COR-L47 (cell line): ENCODE data around the gene RWDD4.

Experiments used
- DNase-seq: peaks from one replicate; lab custom pipeline; 2025; lab: John Stamatoyannopoulos, UW

The RWDD4 gene

DNA sequence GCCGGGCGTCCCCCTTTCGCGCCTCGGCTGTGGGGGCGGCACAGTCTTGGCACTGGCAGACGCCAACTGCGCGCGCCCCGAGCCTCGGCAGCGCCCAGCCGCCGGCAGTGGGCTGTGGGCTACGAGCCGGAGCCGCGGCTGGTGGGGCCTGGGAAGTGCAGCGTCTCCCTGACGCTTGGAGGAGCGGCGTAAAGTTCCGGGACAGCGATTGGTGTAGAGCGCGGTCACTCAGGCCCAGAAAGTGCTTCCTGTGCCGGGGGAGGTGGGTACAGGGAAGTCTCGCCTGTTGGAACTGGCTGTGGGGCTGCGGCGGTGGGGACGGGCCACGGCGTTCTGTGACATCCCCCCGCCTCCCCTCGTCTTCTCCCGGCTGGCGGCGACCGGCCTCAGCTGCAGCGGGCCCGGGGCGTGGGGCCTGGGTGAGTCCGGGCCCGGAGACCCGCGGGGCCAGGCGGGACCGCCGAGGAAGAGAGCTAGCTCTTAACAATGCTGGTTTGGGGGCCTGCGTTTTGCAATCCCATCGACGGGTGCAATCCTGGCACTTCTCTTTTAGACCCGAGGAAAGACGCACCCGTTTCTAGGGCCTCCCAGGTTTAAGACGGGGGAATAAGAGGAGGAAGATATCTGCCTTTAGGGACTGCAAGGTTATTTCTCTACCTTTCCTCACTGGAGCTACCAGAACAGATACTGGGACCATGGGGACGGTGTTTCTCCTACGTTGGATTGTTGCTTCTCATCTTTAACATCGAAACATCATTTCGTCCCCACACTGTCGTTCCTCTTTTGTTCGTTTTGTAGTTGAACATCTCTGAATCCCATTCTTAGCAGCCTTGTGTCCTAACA lies at the start of gene RWDD4, which contains the start of gene TRAPPC11:
RWDD4 (minus strand) TSS at position 157 of the 843 bp plus-strand sequence. CDS start 233 bp downstream, outside the sequence.
TRAPPC11 (plus strand) TSS at position 265 of the 843 bp plus-strand sequence. CDS start 4,575 bp downstream, outside the sequence.
- DNase-seq: peak; percentile 96

DNA sequence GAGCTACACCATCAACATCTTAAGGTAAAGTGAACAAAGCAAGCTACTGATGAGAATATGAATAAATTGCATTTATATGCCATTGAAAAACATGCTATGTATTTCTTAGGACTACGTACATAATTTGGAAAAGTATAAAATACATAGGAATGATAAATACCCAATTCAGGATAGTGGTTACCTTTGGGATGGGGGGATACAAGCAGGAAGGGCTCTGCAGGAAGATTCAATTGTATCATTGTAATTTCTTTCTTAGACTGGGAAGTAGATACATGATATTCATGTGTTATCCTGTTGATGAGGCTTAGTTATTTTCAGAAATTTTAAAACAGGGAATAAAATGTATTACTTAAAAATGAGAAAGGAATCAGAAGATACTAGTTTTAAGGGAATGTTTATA lies 43.5 kb upstream of the RWDD4 start:
- DNase-seq: no peak

DNA sequence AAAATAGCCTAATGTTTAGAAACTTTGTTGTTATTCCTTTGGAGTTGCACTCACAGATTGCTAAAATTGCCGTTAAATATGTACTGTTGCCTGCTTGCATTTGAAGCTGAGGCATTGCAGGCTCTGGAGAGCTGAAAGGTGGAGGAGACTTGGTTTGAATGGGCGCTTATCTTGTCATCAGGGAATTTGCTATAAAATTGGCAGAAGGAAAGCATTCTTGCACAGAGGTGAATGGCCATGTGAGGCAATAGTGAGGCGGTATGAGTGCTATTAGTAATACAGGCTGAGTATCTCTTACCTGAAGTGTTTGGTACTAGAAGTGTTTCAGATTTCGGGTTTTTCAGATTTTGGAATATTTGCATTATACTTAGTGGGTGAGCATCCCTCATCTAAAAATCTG lies 41.4 kb upstream of the RWDD4 start:
- DNase-seq: no peak

GRCh38 chr4:183698909-183699308 lies 39.9 kb upstream of the RWDD4 start:
- DNase-seq: no peak

DNA sequence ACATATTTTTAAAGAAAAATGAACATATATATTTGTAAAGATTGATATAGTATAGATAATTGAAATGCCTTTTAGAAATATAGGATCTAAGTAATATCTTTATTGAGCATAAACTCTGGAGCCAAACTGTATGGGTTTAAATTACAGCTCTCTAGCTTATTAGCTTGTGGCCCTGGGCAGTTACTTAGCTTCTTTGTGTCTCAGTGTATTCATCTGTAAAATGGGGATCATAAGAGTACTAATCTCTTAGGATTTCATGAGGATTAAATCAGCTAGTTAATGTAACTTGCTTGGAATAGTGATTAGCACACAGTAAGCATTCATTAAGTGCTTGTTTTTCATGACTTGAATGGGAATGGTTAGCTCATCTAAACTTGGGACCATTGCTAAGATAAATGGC lies 32.9 kb upstream of the RWDD4 start:
- DNase-seq: no peak

GRCh38 chr4:183691006-183691405 lies 32.0 kb upstream of the RWDD4 start:
- DNase-seq: no peak

- DNase-seq: no peak
These were observed 29.2 kb upstream of the RWDD4 start for GRCh38 chr4:183688216-183688615.

GRCh38 chr4:183686461-183686860 lies 27.5 kb upstream of the RWDD4 start:
- no peak for DNase-seq

GRCh38 chr4:183681119-183681518 lies 22.1 kb upstream of the RWDD4 start:
- no peak for DNase-seq

- no peak for DNase-seq
These were observed 16.6 kb upstream of the RWDD4 start for GRCh38 chr4:183675625-183676024.

GRCh38 chr4:183674153-183674552 lies 15.2 kb upstream of the RWDD4 start:
- no peak for DNase-seq

- DNase-seq: no peak
These were observed 12.1 kb upstream of the RWDD4 start for GRCh38 chr4:183670960-183671555.

DNA sequence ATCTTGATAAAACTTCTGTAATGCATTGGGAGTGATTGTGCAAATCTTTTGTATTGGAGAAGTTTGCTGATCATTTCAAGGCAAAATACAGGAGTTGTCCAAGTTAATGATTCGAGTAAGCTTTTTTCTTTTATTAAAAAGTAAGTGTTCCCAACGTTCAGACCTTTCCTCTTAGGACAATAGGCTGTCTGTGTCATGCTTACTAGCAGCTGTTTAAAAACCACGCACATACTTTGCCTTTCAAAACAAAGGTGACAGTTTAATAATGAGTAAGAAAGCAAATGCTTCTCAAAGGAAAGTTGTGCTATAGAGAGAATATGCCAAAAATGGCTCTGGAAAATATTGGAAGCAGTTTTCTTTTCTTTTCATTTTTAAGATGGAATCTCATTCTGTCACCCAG lies 11.3 kb upstream of the RWDD4 start:
- no peak for DNase-seq

GRCh38 chr4:183666088-183666487 lies 7.1 kb upstream of the RWDD4 start:
- DNase-seq: no peak

DNA sequence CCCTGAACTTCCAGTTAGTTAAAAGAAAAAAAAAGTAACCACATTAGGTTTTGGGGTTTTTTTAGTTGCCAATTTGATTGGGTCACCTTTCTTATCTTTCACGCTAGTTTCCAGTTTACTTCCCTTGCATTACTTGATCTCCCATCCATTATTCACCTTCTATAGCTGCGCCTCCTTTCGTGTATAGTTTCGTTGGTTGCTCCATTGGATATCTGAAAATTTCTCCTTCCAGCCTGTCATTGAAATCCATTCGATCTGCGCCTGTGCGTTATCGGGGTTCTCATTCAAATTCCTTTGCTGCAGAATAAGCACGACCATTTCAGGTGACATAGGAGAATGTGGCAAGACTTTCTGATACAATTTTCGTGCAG lies 872 bp upstream of the RWDD4 start:
- DNase-seq: no peak

DNA sequence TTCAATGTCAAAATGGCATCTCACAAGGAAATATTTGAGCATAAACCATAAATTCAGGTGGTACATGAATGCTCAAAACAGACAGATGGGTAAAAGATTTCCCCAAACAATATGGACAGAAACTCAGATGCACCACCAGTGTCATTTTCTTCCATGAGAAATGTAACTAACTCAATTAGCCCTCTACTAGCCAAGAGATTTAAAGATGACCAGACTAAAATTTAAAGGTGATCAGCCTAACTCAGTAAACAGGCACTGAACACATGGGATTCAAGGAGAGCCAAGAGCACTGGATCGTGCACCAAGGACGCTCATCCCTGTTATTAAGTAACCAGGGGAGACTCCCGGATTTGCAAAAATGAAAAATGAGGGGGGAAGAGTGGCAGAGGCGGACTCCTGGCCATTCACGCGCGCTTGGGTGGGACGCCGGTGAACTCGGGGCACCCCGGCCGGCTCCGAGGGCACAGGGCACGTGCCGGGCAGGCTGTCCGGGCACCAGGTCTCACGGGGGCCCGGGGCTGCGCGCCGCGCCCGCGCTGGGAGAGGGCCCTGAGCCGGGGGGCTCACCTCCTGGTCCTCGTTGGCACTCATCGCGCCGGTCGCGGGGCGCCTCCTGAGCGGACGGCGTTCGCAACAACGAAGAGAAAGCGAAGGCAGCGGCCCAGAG lies 490 bp downstream of the RWDD4 start:
- peak; percentile 1 for DNase-seq

GRCh38 chr4:183657564-183657963 lies 1.4 kb downstream of the RWDD4 start:
- no peak for DNase-seq

DNA sequence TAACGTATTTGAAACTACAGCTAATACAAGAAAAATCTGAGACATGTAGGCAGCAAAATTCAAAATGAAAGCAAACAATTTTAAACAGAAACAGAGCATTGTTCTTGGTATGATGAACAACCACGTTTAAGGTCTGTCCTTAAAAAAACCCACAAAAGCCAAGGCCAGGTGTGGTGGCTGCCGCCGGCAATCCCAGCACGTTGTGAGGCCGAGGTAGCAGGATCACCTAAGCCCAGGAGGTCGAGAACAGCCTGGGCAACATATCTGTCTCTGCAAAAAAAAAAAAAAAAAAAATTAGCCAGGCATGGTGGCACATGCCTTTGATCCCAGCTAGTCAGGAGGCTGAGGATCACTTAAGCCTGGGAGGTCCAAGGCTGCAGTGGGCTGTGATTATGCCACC lies 13.7 kb downstream of the RWDD4 start:
- no peak for DNase-seq

GRCh38 chr4:183639291-183639690 lies 19.7 kb downstream of the RWDD4 start:
- DNase-seq: no peak

- DNase-seq: no peak
These were observed 20.5 kb downstream of the RWDD4 start for GRCh38 chr4:183638436-183638835.

- DNase-seq: no peak
These were observed 21.5 kb downstream of the RWDD4 start for GRCh38 chr4:183637461-183637860.

DNA sequence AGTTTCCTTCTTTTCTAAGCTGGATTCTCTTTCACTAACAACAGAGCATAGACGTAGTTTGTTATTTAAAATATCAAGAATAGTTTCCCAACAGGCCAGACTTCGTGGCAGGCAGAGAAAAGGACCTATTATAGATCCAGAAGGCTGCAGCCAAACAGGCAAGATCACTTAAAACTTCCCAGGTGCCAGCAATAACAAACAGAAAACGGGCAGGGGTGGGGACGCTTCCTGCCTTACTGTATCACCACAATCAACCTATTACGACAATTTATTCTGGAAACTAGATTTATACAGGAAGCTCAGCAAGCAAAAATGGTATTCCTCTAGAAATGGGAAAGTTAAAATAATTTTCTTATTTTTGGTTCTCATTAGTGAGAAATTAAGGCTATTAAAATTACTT lies 22.1 kb downstream of the RWDD4 start:
- DNase-seq: no peak

DNA sequence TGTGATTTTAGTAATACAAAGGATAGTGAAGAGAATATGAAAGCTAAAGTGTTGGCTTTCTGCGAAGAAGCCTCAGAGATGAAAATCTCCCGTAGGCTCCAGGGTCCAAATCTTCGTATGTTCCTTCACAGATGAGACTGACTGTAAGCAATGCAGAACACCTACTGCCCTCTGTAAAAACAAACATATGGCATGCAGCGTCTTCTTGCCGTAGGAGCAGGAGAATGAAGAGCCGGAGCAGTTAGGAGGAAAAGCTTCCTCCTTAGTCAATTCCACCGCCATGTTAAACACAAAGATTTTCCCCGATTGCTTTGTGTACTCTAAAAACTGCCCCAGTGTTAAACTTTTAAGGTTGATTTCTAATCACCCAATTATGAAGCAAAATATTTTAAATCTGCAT lies 22.5 kb downstream of the RWDD4 start:
- DNase-seq: no peak
